HEK293T (cell line): ENCODE data around the gene ARMC6.

Experiments used
- CTCF ChIA-PET: fragments of 350-600 bp; formaldehyde crosslinking; extraction: SDS; loops from one replicate; lab custom pipeline; 2021; ENCODE audit warnings: antibody characterized with exemption, inconsistent platforms; lab: Yijun Ruan, JAX
- POLR2A ChIA-PET: fragments of 350-600 bp; formaldehyde crosslinking; extraction: SDS; loops from one replicate; lab custom pipeline; 2020; ENCODE audit warnings: antibody characterized with exemption, inconsistent platforms; lab: Yijun Ruan, JAX
- DNase-seq: peaks from one replicate; pipeline ENCODE4 v3.0.0; 2012; ENCODE audit warnings: mixed read lengths; ENCODE audit errors: extremely low spot score
- ARNT ChIP-seq: fragments of 450-650 bp; IDR thresholded peaks from 2 replicates; pipeline ENCODE4 v1.6.1; 2017; ENCODE audit warnings: mild to moderate bottlenecking
- BHLHE40 ChIP-seq: fragments of 450-650 bp; IDR thresholded peaks from 2 replicates; pipeline ENCODE4 v1.6.1; 2016; ENCODE audit warnings: mild to moderate bottlenecking, moderate library complexity, borderline replicate concordance
- CTBP1 ChIP-seq: fragments of 450-650 bp; IDR thresholded peaks from 2 replicates; pipeline ENCODE4 v1.6.1; 2016; ENCODE audit warnings: borderline replicate concordance
- ELF4 ChIP-seq: fragments of 450-650 bp; IDR thresholded peaks from 2 replicates; pipeline ENCODE4 v1.6.1; 2017; ENCODE audit warnings: antibody characterized with exemption
- FOXA1 ChIP-seq: fragments of 450-650 bp; IDR thresholded peaks from 2 replicates; pipeline ENCODE4 v1.6.1; 2016; ENCODE audit warnings: mild to moderate bottlenecking
- FOXK2 ChIP-seq: fragments of 450-650 bp; IDR thresholded peaks from 2 replicates; pipeline ENCODE4 v1.6.1; 2016; ENCODE audit warnings: mild to moderate bottlenecking
- FOXM1 ChIP-seq: fragments of 450-650 bp; IDR thresholded peaks from 2 replicates; pipeline ENCODE4 v1.6.1; 2017; ENCODE audit warnings: mild to moderate bottlenecking, borderline replicate concordance
- HDGF ChIP-seq: fragments of 450-650 bp; IDR thresholded peaks from 2 replicates; pipeline ENCODE4 v1.6.1; 2017; ENCODE audit warnings: antibody characterized with exemption, borderline replicate concordance
- L3MBTL2 ChIP-seq: fragments of 450-650 bp; conservative IDR thresholded peaks from 2 replicates; pipeline ENCODE4 v1.6.1; 2016; ENCODE audit warnings: mild to moderate bottlenecking
- LEF1 ChIP-seq: fragments of 450-650 bp; IDR thresholded peaks from 2 replicates; pipeline ENCODE4 v1.6.1; 2017; ENCODE audit warnings: mild to moderate bottlenecking, borderline replicate concordance
- NFRKB ChIP-seq: fragments of 450-650 bp; IDR thresholded peaks from 2 replicates; pipeline ENCODE4 v1.6.1; 2016; ENCODE audit warnings: mild to moderate bottlenecking, moderate library complexity
- PKNOX1 ChIP-seq: fragments of 450-650 bp; IDR thresholded peaks from 2 replicates; pipeline ENCODE4 v1.6.1; 2016
- SP1 ChIP-seq: fragments of 450-650 bp; IDR thresholded peaks from 2 replicates; pipeline ENCODE4 v1.6.1; 2017
- SUZ12 ChIP-seq: fragments of 450-650 bp; IDR thresholded peaks from 2 replicates; pipeline ENCODE4 v1.6.1; 2016; ENCODE audit warnings: mild to moderate bottlenecking
- TARDBP ChIP-seq: fragments of 450-650 bp; IDR thresholded peaks from 2 replicates; pipeline ENCODE4 v1.6.1; 2016
- ZNF384 ChIP-seq: fragments of 450-650 bp; IDR thresholded peaks from 2 replicates; pipeline ENCODE4 v1.6.1; 2016

Gene ARMC6

GRCh38 chr19:19026299-19026971, 7.0 kb upstream of the ARMC6 start:
- DNase-seq = no peak
- POLR2A ChIA-PET = no interaction called here
- CTCF ChIA-PET = interaction anchor here (0.7 kb wide), 1 partner anchor 89 kb away, joined by 3 read pairs; no protein-coding TSS in a partner anchor
- no peak for TF ChIP-seq ARNT
- no peak for TF ChIP-seq HDGF
- TF ChIP-seq NFRKB = no peak
- TF ChIP-seq SUZ12 = no peak
- TF ChIP-seq SP1 = no peak
- no peak for TF ChIP-seq CTBP1
- TF ChIP-seq BHLHE40 = no peak
- no peak for TF ChIP-seq ZNF384
- TF ChIP-seq ELF4 = no peak
- no peak for TF ChIP-seq LEF1
- no peak for TF ChIP-seq PKNOX1
- no peak for TF ChIP-seq L3MBTL2
- no peak for TF ChIP-seq TARDBP
- no peak for TF ChIP-seq FOXA1
- TF ChIP-seq FOXM1 = no peak
- TF ChIP-seq FOXK2 = no peak

- DNase-seq = no peak
- TF ChIP-seq L3MBTL2 (no peak), FOXA1 (no peak), FOXM1 (no peak), SUZ12 (no peak), PKNOX1 (no peak), CTBP1 (no peak), ZNF384 (no peak), HDGF (no peak), NFRKB (no peak), SP1 (no peak)
- ChIA-PET CTCF (no interaction called here), POLR2A (no interaction called here)
These were observed 6.2 kb upstream of the ARMC6 start for GRCh38 chr19:19027228-19027627.

- CTCF ChIA-PET = no interaction called here
- TF ChIP-seq LEF1 (no peak), FOXK2 (no peak), BHLHE40 (no peak), TARDBP (no peak), ZNF384 (no peak), CTBP1 (no peak), SP1 (no peak), ARNT (no peak), FOXM1 (no peak), NFRKB (no peak), SUZ12 (no peak)
- DNase-seq = no peak
- POLR2A ChIA-PET = no interaction called here
These were observed 4.9 kb upstream of the ARMC6 start for GRCh38 chr19:19028526-19028925.

- TF ChIP-seq FOXM1 (no peak), HDGF (no peak), ARNT (no peak), PKNOX1 (no peak), SP1 (no peak), SUZ12 (no peak)
- POLR2A ChIA-PET = no interaction called here
- DNase-seq = no peak
- CTCF ChIA-PET = no interaction called here
These were observed 1.5 kb upstream of the ARMC6 start for GRCh38 chr19:19031891-19032290.

- CTCF ChIA-PET = no interaction called here
- POLR2A ChIA-PET = no interaction called here
- peak; percentile 100 for TF ChIP-seq PKNOX1
- no peak for TF ChIP-seq SP1
- peak; percentile 91 for DNase-seq
These were observed 805 bp upstream of the ARMC6 start for GRCh38 chr19:19032420-19033175.

GRCh38 chr19:19033176-19033425, 302 bp upstream of the ARMC6 start:
- POLR2A ChIA-PET = no interaction called here
- TF ChIP-seq TARDBP (no peak), FOXM1 (0 out of 2 replicates have a peak, but pooled peaks have one; percentile 29)
- CTCF ChIA-PET = no interaction called here
- DNase-seq = no peak
